H1 (cell line): ENCODE results near the gene POGZ. TPM values are rescaled to one million over a fixed set of nuclear protein-coding genes. Genes with fewer than 3 reads are reported as not detected.
A peak's percentile ranks its signal among the peaks of the same experiment; 100 is the strongest.

ENCODE experiments used
- CHD2 ChIP-seq: IDR thresholded peaks from 2 replicates; pipeline ENCODE4 v1.6.1; 2012; ENCODE audit warnings: low read length, improper control_type of control experiment
- EGR1 ChIP-seq: IDR thresholded peaks from 2 replicates; pipeline ENCODE4 v1.6.1; 2011; ENCODE audit warnings: low read depth, low read length, borderline replicate concordance
- EP300 ChIP-seq, 2 experiments: IDR thresholded peaks; 1 replicate in 1 of 2; 2 replicates in 1 of 2; pipeline ENCODE4 v1.6.1; 2011 to 2012; ENCODE audit warnings: low read depth in 2 of 2, low read length in 2 of 2, mild to moderate bottlenecking in 2 of 2, borderline replicate concordance in 1 of 2, inconsistent platforms in 1 of 2, moderate library complexity in 1 of 2
- EZH2 ChIP-seq: fragments of 200-600 bp; sonication (generic); IDR thresholded peaks from 2 replicates; pipeline ENCODE4 v1.7.1; 2012; ENCODE audit warnings: low read depth, mild to moderate bottlenecking, moderate library complexity, low read length, inconsistent platforms; ENCODE audit not compliant: severe bottlenecking
- KDM4A ChIP-seq: IDR thresholded peaks from one replicate; pipeline ENCODE4 v1.7.1; 2012; ENCODE audit warnings: low read depth, mild to moderate bottlenecking, moderate library complexity, low read length, inconsistent platforms; ENCODE audit not compliant: severe bottlenecking
- POLR2AphosphoS5 ChIP-seq: IDR thresholded peaks from 2 replicates; pipeline ENCODE4 v1.6.1; 2011; ENCODE audit warnings: low read depth, low read length
- SIN3A ChIP-seq, 2 experiments: IDR thresholded peaks in 1 of 2; conservative IDR thresholded peaks in 1 of 2; 2 replicates each; pipeline ENCODE4 v1.6.1; 2011 to 2012; ENCODE audit warnings: low read length in 2 of 2, improper control_type of control experiment in 1 of 2, low read depth in 1 of 2, mild to moderate bottlenecking in 1 of 2
- SRF ChIP-seq: IDR thresholded peaks from 2 replicates; pipeline ENCODE4 v1.6.1; 2011; ENCODE audit warnings: mild to moderate bottlenecking, low read depth, low read length, moderate library complexity
- TAF1 ChIP-seq: IDR thresholded peaks from 2 replicates; pipeline ENCODE4 v1.6.1; 2011; ENCODE audit warnings: mild to moderate bottlenecking, low read depth, low read length
- TBP ChIP-seq: IDR thresholded peaks from 2 replicates; pipeline ENCODE4 v1.6.1; 2011; ENCODE audit warnings: low read depth, low read length, improper control_type of control experiment
- TEAD4 ChIP-seq: IDR thresholded peaks from 2 replicates; pipeline ENCODE4 v1.6.1; 2012; ENCODE audit warnings: low read depth, low read length, inconsistent platforms, mixed read lengths
- YY1 ChIP-seq: IDR thresholded peaks from 2 replicates; pipeline ENCODE4 v1.6.1; 2011; ENCODE audit warnings: low read depth, mild to moderate bottlenecking, low read length
- ZNF274 ChIP-seq: IDR thresholded peaks from 2 replicates; pipeline ENCODE4 v1.7.0; 2012; ENCODE audit warnings: low read length, borderline replicate concordance; ENCODE audit errors: extremely low read depth
- polyA plus RNA-seq, 7 experiments: library from polyadenylated mRNA; depleted of rRNA in 3 of 7; stranded (reverse) in 5 of 7; unstranded in 2 of 7; fragments of >200 nt in 5 of 7; fragments of 200-250 nt in 2 of 7; gene quantifications; 1 replicate in 5 of 7; 2 replicates in 1 of 7; 4 replicates in 1 of 7; pipeline versions ENCODE4 v1.2.1 to v1.2.3, GENCODE V29; 2011 to 2013; ENCODE audit warnings: missing spikeins in 2 of 7, mixed read lengths in 2 of 7
- total RNA-seq: library from RNA; stranded (reverse); fragmentation: NEBNext Ultra II Directional; extraction: Animal tissue kit (Norgen Biotek cat#: 25700); gene quantifications from 2 replicates; pipeline ENCODE4 v1.2.1, GENCODE V29; 2021
- TF ChIP-seq, protein P1 (sequence below): IDR thresholded peaks from 2 replicates; pipeline ENCODE4 v1.6.1; 2012; ENCODE audit warnings: inconsistent platforms
- TF ChIP-seq, protein P2 (sequence below): IDR thresholded peaks from 2 replicates; pipeline ENCODE4 v1.6.1; 2012; ENCODE audit warnings: low read length, inconsistent platforms
- TF ChIP-seq, protein P3 (sequence below): IDR thresholded peaks from 2 replicates; pipeline ENCODE4 v1.6.1; 2012; ENCODE audit warnings: inconsistent platforms

POGZ gene
- total and polyA plus RNA-seq, 2 of the 8 experiments (the other 6 are each of a cell fraction or from before 2014, with no cell fraction given): 66.4 to 105 TPM

- no peak for TF ChIP-seq SRF
- TF ChIP-seq EP300 (IDR thresholded peaks at IDR 0.05; ENCODE audit: borderline replicate concordance in 1 of 2, low read depth in 2 of 2, low read length in 2 of 2): peak in 1 of 2 experiments; percentile 38; a peak in 1 of 3 replicates
- peak; percentile 20 for TF ChIP-seq KDM4A
- peak; percentile 77 for TF ChIP-seq POLR2AphosphoS5
- TF ChIP-seq EGR1: no peak
- TF ChIP-seq, protein P1, sequence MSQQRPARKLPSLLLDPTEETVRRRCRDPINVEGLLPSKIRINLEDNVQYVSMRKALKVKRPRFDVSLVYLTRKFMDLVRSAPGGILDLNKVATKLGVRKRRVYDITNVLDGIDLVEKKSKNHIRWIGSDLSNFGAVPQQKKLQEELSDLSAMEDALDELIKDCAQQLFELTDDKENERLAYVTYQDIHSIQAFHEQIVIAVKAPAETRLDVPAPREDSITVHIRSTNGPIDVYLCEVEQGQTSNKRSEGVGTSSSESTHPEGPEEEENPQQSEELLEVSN: peak; percentile 32; the same call in 1 of the 2 replicates
- TF ChIP-seq SIN3A (conservative IDR thresholded peaks at IDR 0.05 in 1 of 2, IDR thresholded peaks at IDR 0.05 in 1 of 2; ENCODE audit: low read depth in 1 of 2, low read length in 2 of 2): 0 out of 4 replicates have a peak, but pooled peaks have one; percentile 27 to 45
- TF ChIP-seq ZNF274: no peak
- TF ChIP-seq TBP: peak; percentile 40; the same call in 1 of the 2 replicates
- TF ChIP-seq, protein P2, sequence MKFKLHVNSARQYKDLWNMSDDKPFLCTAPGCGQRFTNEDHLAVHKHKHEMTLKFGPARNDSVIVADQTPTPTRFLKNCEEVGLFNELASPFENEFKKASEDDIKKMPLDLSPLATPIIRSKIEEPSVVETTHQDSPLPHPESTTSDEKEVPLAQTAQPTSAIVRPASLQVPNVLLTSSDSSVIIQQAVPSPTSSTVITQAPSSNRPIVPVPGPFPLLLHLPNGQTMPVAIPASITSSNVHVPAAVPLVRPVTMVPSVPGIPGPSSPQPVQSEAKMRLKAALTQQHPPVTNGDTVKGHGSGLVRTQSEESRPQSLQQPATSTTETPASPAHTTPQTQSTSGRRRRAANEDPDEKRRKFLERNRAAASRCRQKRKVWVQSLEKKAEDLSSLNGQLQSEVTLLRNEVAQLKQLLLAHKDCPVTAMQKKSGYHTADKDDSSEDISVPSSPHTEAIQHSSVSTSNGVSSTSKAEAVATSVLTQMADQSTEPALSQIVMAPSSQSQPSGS: 0 out of 2 replicates have a peak, but pooled peaks have one; percentile 17
- peak; percentile 88 for TF ChIP-seq TAF1
- TF ChIP-seq YY1: peak; percentile 73
- TF ChIP-seq, protein P3, sequence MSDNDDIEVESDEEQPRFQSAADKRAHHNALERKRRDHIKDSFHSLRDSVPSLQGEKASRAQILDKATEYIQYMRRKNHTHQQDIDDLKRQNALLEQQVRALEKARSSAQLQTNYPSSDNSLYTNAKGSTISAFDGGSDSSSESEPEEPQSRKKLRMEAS: peak; percentile 79
- no peak for TF ChIP-seq EZH2
- peak; percentile 51 for TF ChIP-seq TEAD4
- peak; percentile 92 for TF ChIP-seq CHD2
Measured at GRCh38 chr1:151459331-151460046, at the start of gene POGZ (continued).
